GM12892 (cell line): Measurements from ENCODE around the gene HMX2.

Experiments
- DNase-seq: peaks from one replicate; pipeline ENCODE4 v3.0.0; 2011; ENCODE audit not compliant: insufficient read length
- FAIRE-seq: peaks from 2 replicates; lab custom pipeline; 2011; peaks lifted over from hg19 to GRCh38; lab: Jason Lieb, UNC
- POLR2A ChIP-seq: IDR thresholded peaks from 2 replicates; pipeline ENCODE4 v1.6.1; 2011; ENCODE audit warnings: low read depth, low read length, control low read depth
- POLR2AphosphoS5 ChIP-seq: IDR thresholded peaks from 2 replicates; pipeline ENCODE4 v1.6.1; 2011; ENCODE audit warnings: low read depth, low read length, control low read depth
- TAF1 ChIP-seq: IDR thresholded peaks from 2 replicates; pipeline ENCODE4 v1.6.1; 2011; ENCODE audit warnings: low read depth, mild to moderate bottlenecking, control low read depth, low read length, borderline replicate concordance

HMX2 gene

DNA sequence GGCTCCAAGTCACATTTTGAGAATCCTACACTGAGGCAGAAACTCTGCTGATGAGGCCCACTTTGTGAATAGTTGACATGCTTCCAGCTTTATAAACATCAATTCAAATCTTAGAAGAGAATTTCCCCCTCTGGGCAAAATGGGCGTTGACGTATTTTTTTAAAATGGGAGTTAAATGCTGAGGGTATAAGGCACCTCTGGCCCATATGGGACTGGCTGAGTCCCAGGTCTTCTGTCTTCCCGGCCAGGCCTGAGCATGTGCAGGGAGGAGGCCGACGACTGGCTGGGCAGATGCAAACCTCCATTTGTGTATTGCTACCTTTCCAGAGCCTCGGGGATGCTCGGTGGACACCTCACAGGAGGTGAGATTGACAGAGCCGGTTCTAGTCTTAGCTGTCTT is 44.0 kb downstream of the HMX2 start:
- no peak for DNase-seq
- TF ChIP-seq POLR2A (no peak), TAF1 (no peak), POLR2AphosphoS5 (no peak)
- FAIRE-seq: no peak

DNA sequence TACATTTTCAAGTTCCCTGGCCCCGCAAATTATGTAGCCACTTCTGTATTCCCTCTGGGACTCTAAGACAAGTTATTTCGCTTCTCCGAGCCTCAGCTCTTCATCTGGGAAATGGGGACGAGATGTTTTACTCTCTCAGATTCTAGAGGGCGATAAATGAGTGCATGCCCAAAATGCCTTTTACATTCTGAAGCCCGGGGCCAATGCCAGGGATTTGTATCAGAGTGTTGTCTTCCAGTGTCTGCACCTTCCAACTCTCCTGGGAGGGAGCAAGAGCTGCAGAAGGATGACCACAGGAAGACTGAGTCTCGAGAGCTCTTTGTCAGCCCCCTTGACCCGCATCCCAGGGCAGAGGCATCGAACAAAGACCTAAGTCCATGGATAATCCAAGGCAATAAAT is 46.1 kb downstream of the HMX2 start:
- DNase-seq (no peak), FAIRE-seq (no peak)
- no peak for TF ChIP-seq TAF1
- TF ChIP-seq POLR2A: no peak
- TF ChIP-seq POLR2AphosphoS5: no peak
